ENCODE measurements around the gene SDHAF2.

The SDHAF2 gene

DNA sequence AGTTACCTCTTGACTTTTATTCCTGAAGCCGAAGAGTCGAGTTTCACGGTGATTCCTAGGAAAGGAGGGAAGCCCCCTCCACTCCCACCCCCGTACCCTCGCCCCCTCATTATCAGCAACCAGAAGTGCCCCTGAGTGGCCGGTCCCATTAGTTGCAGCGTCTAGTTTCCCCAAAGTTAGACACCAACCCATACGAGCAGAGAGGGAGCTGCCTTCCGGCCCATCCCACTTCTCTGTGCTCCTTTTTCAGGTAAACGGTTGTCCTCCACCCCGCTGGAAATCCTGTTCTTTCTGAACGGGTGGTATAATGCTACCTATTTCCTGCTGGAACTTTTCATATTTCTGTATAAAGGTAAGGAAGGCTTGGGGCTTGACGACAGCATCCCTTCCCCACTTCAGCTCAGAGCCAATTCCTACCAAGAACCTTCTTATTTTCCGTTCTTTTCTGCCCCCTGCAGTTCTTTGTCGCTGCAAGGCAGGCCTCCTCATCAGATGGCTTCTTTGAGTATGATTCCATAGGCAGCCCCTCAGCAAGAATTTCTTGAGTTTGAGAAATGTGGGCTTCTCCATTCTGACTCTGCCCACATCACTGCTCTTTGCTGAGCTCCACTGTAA is 36.8 kb upstream of the SDHAF2 start:
- TF ChIP-seq, protein P1, sequence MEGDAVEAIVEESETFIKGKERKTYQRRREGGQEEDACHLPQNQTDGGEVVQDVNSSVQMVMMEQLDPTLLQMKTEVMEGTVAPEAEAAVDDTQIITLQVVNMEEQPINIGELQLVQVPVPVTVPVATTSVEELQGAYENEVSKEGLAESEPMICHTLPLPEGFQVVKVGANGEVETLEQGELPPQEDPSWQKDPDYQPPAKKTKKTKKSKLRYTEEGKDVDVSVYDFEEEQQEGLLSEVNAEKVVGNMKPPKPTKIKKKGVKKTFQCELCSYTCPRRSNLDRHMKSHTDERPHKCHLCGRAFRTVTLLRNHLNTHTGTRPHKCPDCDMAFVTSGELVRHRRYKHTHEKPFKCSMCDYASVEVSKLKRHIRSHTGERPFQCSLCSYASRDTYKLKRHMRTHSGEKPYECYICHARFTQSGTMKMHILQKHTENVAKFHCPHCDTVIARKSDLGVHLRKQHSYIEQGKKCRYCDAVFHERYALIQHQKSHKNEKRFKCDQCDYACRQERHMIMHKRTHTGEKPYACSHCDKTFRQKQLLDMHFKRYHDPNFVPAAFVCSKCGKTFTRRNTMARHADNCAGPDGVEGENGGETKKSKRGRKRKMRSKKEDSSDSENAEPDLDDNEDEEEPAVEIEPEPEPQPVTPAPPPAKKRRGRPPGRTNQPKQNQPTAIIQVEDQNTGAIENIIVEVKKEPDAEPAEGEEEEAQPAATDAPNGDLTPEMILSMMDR (IDR thresholded peaks at IDR 0.05), result no peak
- Histone ChIP-seq H3K27me3 (ENCODE audit: control insufficient read depth, insufficient read depth, low read length) (no peaks in the 10 kb centered on the region), H3K4me2 (ENCODE audit: low read length) (peak overlapping the region; percentile 64), H3K36me3 (ENCODE audit: control insufficient read depth, insufficient read depth, low read length) (no peaks in the 10 kb centered on the region), H3K9me3 (ENCODE audit: control insufficient read depth, low read length) (no peaks in the 10 kb centered on the region), H3K9ac (peak overlapping the region; percentile 19), H3K4me1 (peaks cover 3% of the 10 kb centered on the region), H3K4me3 (ENCODE audit: low read depth, low read length) (peak overlapping the region; percentile 69), H3K79me2 (no peaks in the 10 kb centered on the region), H3K27ac (peak overlapping the region; percentile 84), H2AFZ (peak overlapping the region; percentile 88)

DNA sequence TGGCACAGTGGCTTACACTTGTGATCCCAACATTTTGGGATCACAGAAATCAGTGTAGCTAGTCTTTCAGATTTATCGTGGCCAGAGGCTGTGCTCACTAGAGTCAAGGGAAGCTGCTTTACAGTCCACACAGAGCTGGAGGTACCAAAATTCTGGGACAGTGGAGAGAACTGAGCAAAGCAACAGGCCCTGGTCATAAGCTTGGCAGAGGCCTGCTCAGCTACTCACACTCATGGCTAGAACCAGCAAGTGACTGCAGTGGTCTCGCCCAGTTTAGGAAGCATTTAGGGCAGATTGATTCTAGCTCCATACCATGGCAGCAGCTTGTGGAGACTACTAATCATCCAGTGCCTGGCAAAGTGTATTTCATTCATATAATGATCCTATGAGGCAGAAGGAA is 28.8 kb upstream of the SDHAF2 start:
- Histone ChIP-seq H3K79me2 (no peaks in the 10 kb centered on the region), H2AFZ (no peak overlapping the region), H3K27ac (no peak overlapping the region), H3K4me3 (ENCODE audit: low read depth, low read length) (no peak overlapping the region), H3K9ac (no peak overlapping the region), H3K27me3 (ENCODE audit: control insufficient read depth, insufficient read depth, low read length) (no peaks in the 10 kb centered on the region), H3K36me3 (ENCODE audit: control insufficient read depth, insufficient read depth, low read length) (no peaks in the 10 kb centered on the region), H3K4me2 (ENCODE audit: low read length) (no peak overlapping the region), H3K9me3 (ENCODE audit: control insufficient read depth, low read length) (no peaks in the 10 kb centered on the region), H3K4me1 (no peaks in the 10 kb centered on the region)
- TF ChIP-seq, protein P1 (IDR thresholded peaks at IDR 0.05), result no peak

DNA sequence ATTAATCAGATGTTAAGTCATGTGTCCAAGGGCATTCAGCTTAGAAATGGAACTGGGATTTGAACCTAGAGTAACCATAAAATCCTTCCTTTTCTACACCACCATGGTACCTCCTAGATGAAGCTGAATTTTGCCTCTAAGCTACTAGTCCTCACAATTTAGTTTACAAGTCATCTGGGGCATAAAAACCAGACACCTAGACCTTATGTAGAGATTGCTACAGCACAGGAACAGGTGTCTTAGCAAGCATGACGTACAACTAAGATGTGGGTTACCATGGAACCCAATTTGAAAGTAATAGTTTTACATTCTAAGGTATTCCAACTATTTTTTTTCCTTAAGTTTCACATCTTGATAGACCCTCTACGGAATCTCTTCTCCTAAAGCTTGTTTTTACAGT is 28.4 kb upstream of the SDHAF2 start:
- no peaks in the 10 kb centered on the region for H3K4me1 ChIP-seq
- H3K9ac ChIP-seq, result no peak overlapping the region
- H2AFZ ChIP-seq, result no peak overlapping the region
- H3K36me3 ChIP-seq (ENCODE audit: control insufficient read depth, insufficient read depth, low read length), result no peaks in the 10 kb centered on the region
- no peaks in the 10 kb centered on the region for H3K79me2 ChIP-seq
- no peaks in the 10 kb centered on the region for H3K27me3 ChIP-seq (ENCODE audit: control insufficient read depth, insufficient read depth, low read length)
- no peaks in the 10 kb centered on the region for H3K9me3 ChIP-seq (ENCODE audit: control insufficient read depth, low read length)
- no peak overlapping the region for H3K4me2 ChIP-seq (ENCODE audit: low read length)
- TF ChIP-seq, protein P1 (IDR thresholded peaks at IDR 0.05), result no peak
- H3K4me3 ChIP-seq (ENCODE audit: low read depth, low read length), result no peak overlapping the region
- no peak overlapping the region for H3K27ac ChIP-seq

DNA sequence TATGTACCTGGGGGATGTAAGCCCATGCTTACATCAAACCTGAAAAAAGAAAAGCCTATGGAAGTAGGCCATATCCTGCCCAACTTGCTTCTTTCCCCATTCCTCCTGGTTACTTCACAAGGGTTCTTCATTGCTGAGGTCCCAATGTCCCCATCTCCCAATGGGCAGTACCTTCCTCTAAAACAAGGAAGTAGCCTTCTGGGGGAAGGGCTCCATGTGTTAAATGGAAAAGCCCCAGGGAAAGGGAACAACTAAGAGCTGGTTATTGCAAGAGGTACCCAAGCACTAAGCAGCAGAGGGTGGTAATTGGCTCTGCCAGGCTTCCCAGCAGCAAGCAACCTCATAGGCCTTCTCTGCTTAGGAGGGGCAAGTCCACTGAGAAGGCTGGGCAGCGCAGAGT is 26.3 kb upstream of the SDHAF2 start:
- TF ChIP-seq, protein P1 (IDR thresholded peaks at IDR 0.05), result no peak

DNA sequence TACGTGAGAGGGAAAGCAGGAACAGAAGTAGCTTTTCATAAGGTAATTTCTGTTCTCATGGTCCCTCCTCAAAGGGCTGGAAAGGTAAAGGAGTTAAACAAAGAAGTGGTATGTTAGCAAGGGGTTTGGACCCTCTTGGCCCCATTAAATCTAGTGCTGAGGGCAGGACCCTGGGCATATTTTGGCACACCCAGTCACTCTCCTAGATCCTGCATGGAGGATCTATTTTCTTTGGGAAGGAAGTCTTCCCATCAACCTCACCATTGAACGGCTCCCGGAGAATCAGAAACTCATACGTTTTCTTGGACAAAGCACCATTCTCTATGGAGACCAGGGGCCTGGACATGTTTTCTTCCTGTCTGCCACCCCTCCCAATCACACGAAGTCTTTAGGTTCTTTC is 25.8 kb upstream of the SDHAF2 start:
- TF ChIP-seq, protein P1 (IDR thresholded peaks at IDR 0.05), result no peak
- Histone ChIP-seq H3K9ac (no peak overlapping the region), H2AFZ (no peak overlapping the region), H3K4me2 (ENCODE audit: low read length) (no peak overlapping the region), H3K36me3 (ENCODE audit: control insufficient read depth, insufficient read depth, low read length) (no peaks in the 10 kb centered on the region), H3K4me1 (no peaks in the 10 kb centered on the region), H3K27me3 (ENCODE audit: control insufficient read depth, insufficient read depth, low read length) (no peaks in the 10 kb centered on the region), H3K79me2 (no peaks in the 10 kb centered on the region), H3K27ac (no peak overlapping the region), H3K9me3 (ENCODE audit: control insufficient read depth, low read length) (no peaks in the 10 kb centered on the region), H3K4me3 (ENCODE audit: low read depth, low read length) (no peak overlapping the region)

More for the DNA sequence above, 26.3 kb upstream of the SDHAF2 start:
- Histone ChIP-seq H3K4me2 (ENCODE audit: low read length) (no peak overlapping the region), H2AFZ (no peak overlapping the region), H3K36me3 (ENCODE audit: control insufficient read depth, insufficient read depth, low read length) (no peaks in the 10 kb centered on the region), H3K27ac (no peak overlapping the region), H3K9ac (no peak overlapping the region), H3K4me1 (no peaks in the 10 kb centered on the region), H3K79me2 (no peaks in the 10 kb centered on the region), H3K27me3 (ENCODE audit: control insufficient read depth, insufficient read depth, low read length) (no peaks in the 10 kb centered on the region), H3K4me3 (ENCODE audit: low read depth, low read length) (no peak overlapping the region), H3K9me3 (ENCODE audit: control insufficient read depth, low read length) (no peaks in the 10 kb centered on the region)
